Endothelial cell of umbilical vein (primary cell): Measurements from ENCODE around the gene UBE2L3.

ENCODE experiments used
- CTCF ChIP-seq, 2 donors: IDR thresholded peaks; 1 replicate in 1 of 2; 2 replicates in 1 of 2; pipeline ENCODE4 v1.5.1; 2011; ENCODE audit warnings: low read length in 2 of 2, mild to moderate bottlenecking in 2 of 2, moderate library complexity in 2 of 2, control low read depth in 1 of 2, inconsistent platforms in 1 of 2, low read depth in 1 of 2; ENCODE audit not compliant: insufficient read depth in 1 of 2; ENCODE audit errors: extremely low read depth in 1 of 2
- MAX ChIP-seq: IDR thresholded peaks from 2 replicates; pipeline ENCODE4 v1.6.1; 2011; ENCODE audit not compliant: insufficient read depth, insufficient read length
- POLR2A ChIP-seq: IDR thresholded peaks from 2 replicates; pipeline ENCODE4 v1.6.1; 2012; ENCODE audit warnings: low read depth, mild to moderate bottlenecking, control low read depth, low read length
- POLR2AphosphoS5 ChIP-seq: IDR thresholded peaks from 2 replicates; pipeline ENCODE4 v1.6.1; 2012; ENCODE audit warnings: low read depth, mild to moderate bottlenecking, control low read depth, low read length, moderate library complexity; ENCODE audit not compliant: insufficient read depth

- TF ChIP-seq CTCF (IDR thresholded peaks at IDR 0.05; ENCODE audit: extremely low read depth in 1 of 2, insufficient read depth in 1 of 2, low read depth in 1 of 2, low read length in 2 of 2) (no peak), MAX (no peak), POLR2A (no peak), POLR2AphosphoS5 (no peak)
Observed at GRCh38 chr22:21626735-21627469, 59.4 kb downstream of the UBE2L3 start.
